TTC549 (cell line): Measurements from ENCODE around the gene CES1.
"Not testable (repeated sequence)": the region's sequence is repeated elsewhere in the genome, so short reads cannot be mapped to it uniquely, and the experiment has no call there.

Experiments used
- FAIRE-seq: peaks from 2 replicates; lab custom pipeline; 2012; peaks lifted over from hg19 to GRCh38; lab: Jason Lieb, UNC

Gene CES1

DNA sequence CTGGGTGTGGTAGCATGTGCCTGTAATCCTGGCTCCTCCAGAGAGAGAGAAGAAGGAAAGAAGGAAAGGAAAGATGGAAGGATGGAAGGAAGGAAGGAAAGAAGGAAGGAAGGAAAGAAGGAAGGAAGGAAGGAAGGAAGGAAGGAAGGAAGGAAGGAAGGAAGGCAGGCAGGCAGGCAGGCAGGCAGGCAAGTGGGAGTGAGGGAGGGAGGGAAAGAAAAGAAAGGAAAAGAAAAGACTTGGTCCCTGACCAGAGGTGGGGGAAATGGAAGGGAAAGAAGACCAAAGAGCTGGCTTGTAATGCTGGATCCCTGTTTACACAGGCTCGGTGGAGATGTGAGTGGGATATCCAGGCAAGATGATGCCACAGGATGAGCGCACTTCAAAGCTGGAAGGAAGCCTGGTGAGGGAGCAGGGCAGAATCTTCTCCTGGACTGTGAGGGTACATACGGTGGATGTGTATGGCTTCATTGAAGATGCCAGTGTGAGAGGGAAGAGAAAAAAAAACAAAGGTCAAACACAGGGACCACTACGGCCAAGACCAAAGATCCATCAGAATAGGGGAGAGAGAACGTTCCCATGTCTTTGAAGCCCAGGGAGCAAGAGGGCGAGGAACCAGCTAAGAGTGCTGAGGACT, 2.1 kb downstream of the CES1 start:
- no peak for FAIRE-seq

DNA sequence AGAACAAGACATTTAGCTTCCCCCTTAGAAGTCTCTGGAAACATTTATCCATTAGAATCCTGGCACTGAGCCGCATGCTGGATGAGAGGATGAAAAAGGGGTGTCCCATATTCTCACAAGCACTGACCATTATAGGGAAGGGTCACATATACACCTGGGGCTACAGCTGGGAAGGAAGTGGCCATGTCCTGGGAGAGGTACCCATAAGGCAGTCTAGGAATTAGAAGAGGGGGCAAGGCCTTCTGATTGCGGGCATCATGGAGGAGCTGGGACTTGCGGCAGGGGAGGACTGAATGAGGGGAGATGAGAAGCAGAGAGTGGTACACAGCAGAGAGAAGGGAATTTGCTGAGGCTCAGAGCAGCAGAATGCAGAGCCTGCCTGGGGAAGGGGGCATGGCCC, 3.7 kb downstream of the CES1 start:
- FAIRE-seq: not testable (repeated sequence)

DNA sequence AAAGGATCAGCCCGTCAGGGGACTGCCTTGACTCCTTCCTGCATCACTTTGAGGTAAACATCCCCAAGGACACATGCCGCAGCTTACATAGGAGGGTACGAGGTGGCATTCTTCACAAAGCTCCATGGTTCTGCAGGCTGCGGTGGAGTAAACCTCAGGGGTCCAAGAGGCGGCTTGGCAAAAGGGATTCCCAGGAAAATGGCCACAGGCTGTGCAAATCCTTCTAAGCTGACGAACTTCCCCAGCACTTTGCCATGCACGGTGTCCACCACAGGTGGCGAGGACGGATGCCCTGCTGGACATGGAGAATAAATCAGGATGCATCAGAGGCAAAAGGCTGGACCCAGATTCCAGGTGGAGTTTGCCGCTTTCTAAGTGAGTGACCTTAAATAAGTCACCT, 4.2 kb downstream of the CES1 start:
- no peak for FAIRE-seq

- no peak for FAIRE-seq
These were observed 7.7 kb downstream of the CES1 start for GRCh38 chr16:55825115-55825728.

GRCh38 chr16:55824473-55825000, 8.4 kb downstream of the CES1 start:
- no peak for FAIRE-seq

DNA sequence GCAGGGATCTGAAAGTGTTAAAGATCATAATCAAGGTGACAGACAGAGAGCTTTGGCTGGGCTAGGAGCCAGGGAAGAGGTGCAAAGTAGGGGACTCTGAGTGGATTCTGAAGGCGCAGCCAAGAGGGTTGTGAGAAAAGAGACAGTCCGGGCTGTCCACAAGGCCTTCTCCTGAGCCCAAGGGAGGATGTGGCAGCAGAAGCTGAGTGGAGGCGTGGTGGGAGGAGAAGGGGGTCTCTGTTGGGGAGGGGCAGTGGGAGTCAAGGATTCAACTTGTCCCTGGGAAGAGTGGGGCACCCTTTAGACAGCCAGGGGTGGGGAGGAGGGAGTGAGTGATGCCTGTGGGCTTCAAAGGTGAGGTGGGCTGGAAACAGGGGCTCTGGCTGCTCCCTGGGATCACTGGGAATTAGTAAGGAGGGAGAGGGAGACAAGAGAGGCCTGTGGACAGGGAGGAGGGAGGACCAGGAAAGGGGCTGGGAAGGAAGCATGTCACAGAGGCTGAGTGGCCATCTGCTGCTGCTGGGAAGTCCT, 10.6 kb downstream of the CES1 start:
- FAIRE-seq: no peak

- FAIRE-seq: no peak
These were observed 11.7 kb downstream of the CES1 start for GRCh38 chr16:55821210-55821609.

GRCh38 chr16:55820615-55821014, 12.3 kb downstream of the CES1 start:
- FAIRE-seq: no peak

- FAIRE-seq: no peak
These were observed 15.5 kb downstream of the CES1 start for GRCh38 chr16:55817236-55817912.

DNA sequence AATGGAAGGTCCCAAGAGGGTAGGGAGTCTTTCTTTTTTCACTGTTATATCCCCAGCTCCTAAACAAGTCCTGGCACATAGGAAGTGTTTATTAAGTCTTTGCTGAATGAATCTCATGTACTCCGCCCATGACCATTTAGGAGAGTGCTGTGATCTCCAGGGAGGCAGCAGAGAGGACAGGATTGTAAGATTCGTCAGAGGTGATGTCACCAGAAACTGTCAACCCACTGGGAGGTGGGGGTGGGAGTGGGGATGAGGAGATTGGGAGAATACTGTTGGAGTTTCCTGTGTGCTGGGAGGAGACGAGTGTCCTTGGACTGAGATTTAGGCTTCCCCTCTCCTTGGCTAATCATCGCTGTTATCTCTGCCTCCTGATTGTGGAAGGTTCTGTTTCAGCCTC, 16.7 kb downstream of the CES1 start:
- FAIRE-seq: not testable (repeated sequence)

DNA sequence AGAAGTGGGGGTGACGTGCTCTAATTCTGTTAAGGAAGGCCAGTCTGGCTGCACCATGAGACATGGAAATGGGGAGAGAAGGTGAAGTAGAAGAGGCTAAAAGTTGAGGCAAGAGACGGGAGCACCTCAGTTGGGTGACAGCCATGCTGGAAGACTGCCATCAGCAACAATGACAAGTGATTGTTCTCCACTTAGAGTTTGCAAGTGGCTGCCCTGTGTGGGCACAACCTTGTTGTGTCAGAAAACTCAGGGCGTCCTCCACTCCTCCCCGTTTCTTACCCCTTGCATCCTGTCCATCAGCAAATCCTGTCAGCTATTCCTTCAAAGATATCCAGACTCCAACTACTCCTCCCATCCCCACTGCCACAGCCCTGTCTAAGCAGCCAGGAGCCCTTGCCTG, 17.6 kb downstream of the CES1 start:
- no peak for FAIRE-seq

- not testable (repeated sequence) for FAIRE-seq
These were observed 18.7 kb downstream of the CES1 start for GRCh38 chr16:55814174-55814573.

DNA sequence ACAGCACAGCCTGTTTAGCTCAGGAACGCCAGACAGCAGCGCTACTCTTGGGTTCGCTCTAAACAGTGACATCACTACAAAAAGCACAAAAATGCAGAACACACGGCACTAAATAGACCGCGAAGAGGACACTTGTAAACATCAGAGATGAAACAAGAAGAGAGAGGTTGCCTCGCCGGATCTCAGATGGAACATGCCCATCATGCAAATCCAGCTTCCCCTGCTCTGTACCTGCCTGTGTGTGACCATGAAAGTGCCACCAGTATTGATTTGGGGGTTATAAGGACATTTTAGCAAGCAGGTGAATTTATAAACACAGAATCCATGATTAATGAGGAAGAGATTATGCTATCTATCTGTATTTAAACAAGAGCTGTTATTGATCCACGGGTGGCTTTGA, 19.2 kb downstream of the CES1 start:
- FAIRE-seq: not testable (repeated sequence)

GRCh38 chr16:55812951-55813350, 19.9 kb downstream of the CES1 start:
- no peak for FAIRE-seq

DNA sequence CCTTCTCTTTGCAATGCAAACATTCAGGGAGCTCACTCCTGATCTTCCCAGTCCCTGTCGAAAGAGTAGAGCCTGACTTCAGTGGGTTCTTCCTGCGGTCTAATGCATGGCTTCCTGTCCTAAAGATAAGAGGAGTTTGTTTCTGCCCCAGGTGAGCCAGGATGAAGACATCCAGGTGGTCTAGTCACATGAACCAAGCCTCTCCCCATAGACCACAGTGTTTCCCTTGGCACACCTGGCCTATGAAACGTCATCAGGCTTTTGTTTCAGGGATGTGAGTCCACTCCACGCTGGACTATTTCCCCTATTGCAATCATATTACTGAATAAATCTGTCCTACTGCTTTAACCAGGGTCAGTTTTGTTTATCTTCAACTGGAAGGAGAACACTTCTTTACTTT, 21.1 kb downstream of the CES1 start:
- no peak for FAIRE-seq

DNA sequence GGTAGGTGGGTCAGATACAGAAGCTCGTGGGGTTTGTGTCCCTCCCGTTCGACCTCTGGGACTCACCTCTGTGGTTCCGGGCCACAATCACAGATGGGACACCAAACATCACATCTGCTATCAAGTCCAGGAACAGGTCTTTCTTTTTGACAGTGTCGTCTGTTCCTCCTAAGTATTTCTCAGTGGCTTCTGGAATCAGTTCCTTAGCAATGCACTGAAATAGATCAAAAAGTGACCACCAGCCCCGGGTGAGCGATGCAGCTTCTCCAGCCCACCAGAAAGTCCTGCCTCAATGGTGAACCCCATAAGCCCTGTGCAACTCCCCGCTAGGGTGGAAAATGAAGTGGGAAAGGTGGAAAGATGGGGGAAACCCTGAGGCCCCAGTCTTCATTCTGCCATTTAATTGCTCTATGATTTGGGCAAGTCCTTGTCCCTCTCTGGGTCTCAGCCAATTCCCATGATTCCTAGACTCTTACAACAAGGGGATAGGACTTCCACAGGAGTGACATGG, 22.4 kb downstream of the CES1 start:
- FAIRE-seq: no peak

- no peak for FAIRE-seq
These were observed 23.0 kb downstream of the CES1 start for GRCh38 chr16:55809851-55810250.

GRCh38 chr16:55809386-55809785, 23.5 kb downstream of the CES1 start:
- no peak for FAIRE-seq

GRCh38 chr16:55808286-55808685, 24.6 kb downstream of the CES1 start:
- not testable (repeated sequence) for FAIRE-seq

DNA sequence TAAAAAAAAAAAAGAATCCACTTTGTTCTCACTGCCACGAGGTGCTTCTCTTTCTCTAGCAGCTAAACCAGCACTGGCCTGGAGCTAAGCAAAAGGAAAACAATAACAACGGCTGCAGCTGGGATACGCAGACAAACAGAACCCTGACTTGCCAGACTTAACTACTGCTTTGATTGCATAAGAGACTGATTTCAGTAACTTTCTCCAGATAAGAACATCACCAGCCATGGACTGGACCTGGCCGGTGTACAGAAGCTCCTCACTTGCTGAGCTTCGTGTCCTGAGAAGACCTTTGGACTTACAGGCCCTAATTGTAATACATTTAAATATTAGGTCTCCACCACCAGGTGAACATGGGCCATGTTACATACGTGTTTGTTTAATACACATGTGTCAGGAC, 27.8 kb downstream of the CES1 start:
- FAIRE-seq: not testable (repeated sequence)

GRCh38 chr16:55803681-55804080, 29.2 kb downstream of the CES1 start:
- not testable (repeated sequence) for FAIRE-seq

GRCh38 chr16:55792934-55793374, 39.9 kb downstream of the CES1 start:
- FAIRE-seq: not testable (repeated sequence)

GRCh38 chr16:55791512-55791911, 41.4 kb downstream of the CES1 start:
- not testable (repeated sequence) for FAIRE-seq
